GM06990 (cell line): ENCODE measurements around the gene MKRN1.
"Not testable (repeated sequence)": the region's sequence is repeated elsewhere in the genome, so short reads cannot be mapped to it uniquely, and the experiment has no call there.

Experiments used
- DNase-seq: peaks from one replicate; pipeline ENCODE4 v3.0.0-alpha.2; 2011; ENCODE audit not compliant: insufficient read length; ENCODE audit errors: extremely low read depth
- H3K27me3 ChIP-seq: replicated peaks from 2 replicates; pipeline ENCODE4 v1.6.0; 2011; ENCODE audit warnings: low read length; ENCODE audit not compliant: control insufficient read depth, insufficient read depth
- H3K36me3 ChIP-seq: 2 replicates; pipeline ENCODE4 v1.5.1; 2011; ENCODE audit warnings: low read length; ENCODE audit not compliant: control insufficient read depth, insufficient read depth
- H3K4me3 ChIP-seq: replicated peaks from 2 replicates; pipeline ENCODE4 v1.5.1; 2011; ENCODE audit warnings: low read depth, mild to moderate bottlenecking, control low read depth, low read length
- TF ChIP-seq, protein P1 (sequence below): IDR thresholded peaks from 2 replicates; pipeline ENCODE4 v1.5.1; 2011; ENCODE audit warnings: low read length, control low read depth, mild to moderate bottlenecking, inconsistent platforms; ENCODE audit not compliant: insufficient read depth, poor library complexity, severe bottlenecking

Gene MKRN1

DNA sequence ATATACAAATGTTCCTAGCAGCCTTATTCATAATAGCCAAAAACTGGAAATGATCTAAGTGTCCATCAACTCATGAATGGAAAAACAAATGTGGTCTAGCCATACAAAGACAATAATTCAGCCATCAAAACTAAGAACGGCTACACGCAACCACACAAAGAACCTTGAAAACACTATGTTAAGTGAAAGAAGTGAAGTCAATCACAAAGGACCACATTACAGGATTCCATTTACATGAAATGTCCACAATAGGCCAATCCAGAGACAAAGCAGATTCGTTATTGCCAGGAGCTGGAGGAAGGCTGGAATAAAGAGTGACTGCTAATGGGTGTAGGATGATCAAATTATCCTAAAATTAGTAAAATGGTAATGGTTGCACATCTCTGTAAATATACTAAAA is 21.1 kb downstream of the MKRN1 start:
- Histone ChIP-seq H3K36me3 (peaks cover 12% of the 10 kb centered on the region), H3K27me3 (no peaks in the 10 kb centered on the region), H3K4me3 (no peak overlapping the region)
- DNase-seq = no peak
- TF ChIP-seq, protein P1, sequence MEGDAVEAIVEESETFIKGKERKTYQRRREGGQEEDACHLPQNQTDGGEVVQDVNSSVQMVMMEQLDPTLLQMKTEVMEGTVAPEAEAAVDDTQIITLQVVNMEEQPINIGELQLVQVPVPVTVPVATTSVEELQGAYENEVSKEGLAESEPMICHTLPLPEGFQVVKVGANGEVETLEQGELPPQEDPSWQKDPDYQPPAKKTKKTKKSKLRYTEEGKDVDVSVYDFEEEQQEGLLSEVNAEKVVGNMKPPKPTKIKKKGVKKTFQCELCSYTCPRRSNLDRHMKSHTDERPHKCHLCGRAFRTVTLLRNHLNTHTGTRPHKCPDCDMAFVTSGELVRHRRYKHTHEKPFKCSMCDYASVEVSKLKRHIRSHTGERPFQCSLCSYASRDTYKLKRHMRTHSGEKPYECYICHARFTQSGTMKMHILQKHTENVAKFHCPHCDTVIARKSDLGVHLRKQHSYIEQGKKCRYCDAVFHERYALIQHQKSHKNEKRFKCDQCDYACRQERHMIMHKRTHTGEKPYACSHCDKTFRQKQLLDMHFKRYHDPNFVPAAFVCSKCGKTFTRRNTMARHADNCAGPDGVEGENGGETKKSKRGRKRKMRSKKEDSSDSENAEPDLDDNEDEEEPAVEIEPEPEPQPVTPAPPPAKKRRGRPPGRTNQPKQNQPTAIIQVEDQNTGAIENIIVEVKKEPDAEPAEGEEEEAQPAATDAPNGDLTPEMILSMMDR = no peak

DNA sequence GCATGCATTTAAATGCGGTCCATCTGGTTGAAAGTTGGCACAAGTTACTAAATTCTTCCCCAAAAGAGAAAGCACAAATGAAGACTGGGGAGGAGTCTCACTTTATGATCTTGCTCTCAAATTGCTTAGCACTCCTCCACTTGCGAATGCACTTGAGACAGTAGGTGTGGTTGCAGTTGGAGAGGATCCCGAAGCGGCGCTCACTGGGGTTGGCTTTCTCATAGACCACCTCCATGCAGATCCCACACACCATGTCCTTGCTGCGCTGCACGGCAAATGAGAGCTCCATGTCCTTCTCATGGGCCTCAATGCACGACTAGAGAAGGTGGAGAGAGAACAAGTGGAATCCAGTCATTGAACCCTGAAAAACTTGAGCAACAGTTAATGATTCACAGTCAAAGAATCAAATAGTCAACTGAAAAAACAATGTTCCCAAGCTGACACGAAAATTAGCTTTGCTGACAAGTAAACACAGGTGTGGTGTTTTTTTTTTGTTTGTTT is 22.7 kb downstream of the MKRN1 start:
- H3K36me3 ChIP-seq = peaks cover 12% of the 10 kb centered on the region
- no peak for DNase-seq
- no peak overlapping the region for H3K4me3 ChIP-seq
- H3K27me3 ChIP-seq = no peaks in the 10 kb centered on the region
- TF ChIP-seq, protein P1 = no peak

DNA sequence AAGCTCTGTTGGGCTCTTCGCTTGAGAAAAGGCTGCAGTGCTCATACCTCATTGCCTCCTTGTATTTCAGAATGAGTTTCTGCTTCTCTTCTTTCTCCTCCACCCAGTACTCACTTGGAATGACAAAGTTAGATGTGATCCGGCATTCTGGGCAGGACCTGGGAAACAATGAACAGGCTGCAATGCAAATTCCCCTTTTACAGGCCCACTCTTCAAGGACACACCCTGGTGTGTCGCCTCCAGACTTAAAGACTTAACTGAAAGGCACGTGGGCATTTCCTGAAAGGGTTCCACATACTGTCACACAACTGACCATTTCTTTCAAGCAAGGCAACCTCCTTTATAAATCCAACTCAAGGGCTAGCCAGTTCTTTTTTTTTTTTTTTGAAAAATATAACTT is 23.6 kb downstream of the MKRN1 start:
- H3K36me3 ChIP-seq = peaks cover 12% of the 10 kb centered on the region
- no peak for DNase-seq
- no peak overlapping the region for H3K4me3 ChIP-seq
- no peaks in the 10 kb centered on the region for H3K27me3 ChIP-seq
- TF ChIP-seq, protein P1 = no peak

- Histone ChIP-seq H3K27me3 (no peaks in the 10 kb centered on the region), H3K4me3 (no peak overlapping the region), H3K36me3 (peaks cover 12% of the 10 kb centered on the region)
- TF ChIP-seq, protein P1 = no peak
- no peak for DNase-seq
These were observed 24.7 kb downstream of the MKRN1 start for GRCh38 chr7:140454657-140455015.

GRCh38 chr7:140453785-140454656 is 25.3 kb downstream of the MKRN1 start:
- H3K36me3 ChIP-seq = peaks cover 12% of the 10 kb centered on the region

GRCh38 chr7:140453273-140453672 is 26.0 kb downstream of the MKRN1 start:
- Histone ChIP-seq H3K36me3 (peaks cover 11% of the 10 kb centered on the region), H3K27me3 (no peaks in the 10 kb centered on the region), H3K4me3 (no peak overlapping the region)
- DNase-seq = no peak
- TF ChIP-seq, protein P1 = no peak

More at GRCh38 chr7:140453785-140454656, 25.3 kb downstream of the MKRN1 start:
- H3K4me3 ChIP-seq, H3K27me3 ChIP-seq, DNase-seq: not testable (repeated sequence)
